ENCODE measurements around the gene HERC3. TPM values are rescaled to one million over a fixed set of nuclear protein-coding genes. Genes with fewer than 3 reads are reported as not detected.

The HERC3 gene
- total and polyA plus RNA-seq, 2 donors (not counting 3 experiments of a cell fraction or from before 2014, with no cell fraction given) = 6.3 to 21.2 TPM

- BruUV-seq (replicated peaks) = no TSS peak
- Histone ChIP-seq H3K9ac (replicated peaks; ENCODE audit: extremely low read depth, insufficient read depth, low read length) (no peak overlapping the region), H3K27me3 (ENCODE audit: control insufficient read depth in 2 of 2, insufficient read depth in 2 of 2, low read length in 2 of 2) (no peaks in the 10 kb centered on the region), H4K20me1 (replicated peaks; ENCODE audit: control insufficient read depth, extremely low read depth, insufficient read depth, low read length) (no peaks in the 10 kb centered on the region), H3K4me2 (ENCODE audit: insufficient read depth, low read length) (no peak overlapping the region), H3K4me3 (replicated peaks in 1 of 3; ENCODE audit: insufficient read depth in 1 of 3, low read depth in 1 of 3, low read length in 3 of 3) (no peak overlapping the region), H3K79me2 (ENCODE audit: control insufficient read depth, insufficient read depth, low read length) (no peaks in the 10 kb centered on the region), H3K27ac (ENCODE audit: insufficient read depth, low read depth, low read length) (no peak overlapping the region), H3K36me3 (ENCODE audit: control insufficient read depth in 2 of 2, extremely low read depth in 1 of 2, insufficient read depth in 2 of 2, low read length in 2 of 2) (no peaks in the 10 kb centered on the region), H3K9me1 (replicated peaks; ENCODE audit: control insufficient read depth, extremely low read depth, insufficient read depth, low read length) (no peaks in the 10 kb centered on the region), H2AFZ (ENCODE audit: low read depth, low read length) (no peak overlapping the region), H3K9me3 (replicated peaks; ENCODE audit: control insufficient read depth, insufficient read depth, low read length) (no peaks in the 10 kb centered on the region), H3K4me1 (ENCODE audit: control insufficient read depth, extremely low read depth, insufficient read depth, low read length) (no peaks in the 10 kb centered on the region)
- TF ChIP-seq JUN (IDR thresholded peaks at IDR 0.05; ENCODE audit: borderline replicate concordance, insufficient read depth, insufficient read length, low read depth) (no peak), EZH2 (IDR thresholded peaks at IDR 0.05; ENCODE audit: borderline replicate concordance, low read depth, low read length, severe bottlenecking) (no peak), GATA2 (IDR thresholded peaks at IDR 0.05; ENCODE audit: insufficient read depth, insufficient read length, low read depth, low read length) (no peak)
- dilution Hi-C loops (cut with MboI; ENCODE audit: extremely low pct_ligation_motif_present, low sequenced_read_pairs) = no loop called here
- POLR2A ChIA-PET = interaction anchor here (0.6 kb wide), 1 partner anchor 318 kb away, joined by 3 read pairs; no protein-coding TSS in a partner anchor
- DNase-seq (ENCODE audit: low read depth, low spot score) = peak; percentile 35
- FAIRE-seq = peak; percentile 46
- CTCF ChIA-PET = interaction anchor here (0.7 to 6.7 kb wide), 19 partner anchors 10 to 317 kb away, joined by 3 to 75 read pairs (median 5); no protein-coding TSS in a partner anchor
- intact Hi-C loops (cut with micrococcal nuclease) = loop anchor here (1.0 kb wide), 3 partner anchors 85 to 318 kb away; no protein-coding TSS in a partner anchor
Measured at GRCh38 chr4:88705805-88706492, 113.7 kb downstream of the HERC3 start.

GRCh38 chr4:88706574-88706973 lies 114.3 kb downstream of the HERC3 start:
- H3K36me3 ChIP-seq (ENCODE audit: control insufficient read depth in 2 of 2, extremely low read depth in 1 of 2, insufficient read depth in 2 of 2, low read length in 2 of 2) = no peaks in the 10 kb centered on the region
- TF ChIP-seq JUN (IDR thresholded peaks at IDR 0.05; ENCODE audit: borderline replicate concordance, insufficient read depth, insufficient read length, low read depth) = no peak
- no peak for TF ChIP-seq MAX (IDR thresholded peaks at IDR 0.05; ENCODE audit: insufficient read depth, insufficient read length)
- TF ChIP-seq CTCF (IDR thresholded peaks at IDR 0.05; ENCODE audit: extremely low read depth in 1 of 2, insufficient read depth in 1 of 2, low read depth in 1 of 2, low read length in 2 of 2) = peak; percentile 32 to 58
- no peak for TF ChIP-seq MYC (IDR thresholded peaks at IDR 0.05; ENCODE audit: low read depth, low read length)
- TF ChIP-seq GATA2 (IDR thresholded peaks at IDR 0.05; ENCODE audit: insufficient read depth, insufficient read length, low read depth, low read length) = no peak
- TF ChIP-seq EZH2 (IDR thresholded peaks at IDR 0.05; ENCODE audit: borderline replicate concordance, low read depth, low read length, severe bottlenecking) = no peak
- TF ChIP-seq FOS (IDR thresholded peaks at IDR 0.05; ENCODE audit: borderline replicate concordance, insufficient read depth, low read length) = no peak
- TF ChIP-seq POLR2A (IDR thresholded peaks at IDR 0.05; ENCODE audit: low read depth, low read length) = no peak
- no peak overlapping the region for H3K27ac ChIP-seq (ENCODE audit: insufficient read depth, low read depth, low read length)
- no TSS peak for BruUV-seq (replicated peaks)
- DNase-seq (ENCODE audit: low read depth, low spot score) (peak; percentile 67), FAIRE-seq (peak; percentile 12)
- ChIA-PET POLR2A (no interaction called here), CTCF (interaction anchor here (0.6 to 6.7 kb wide), 24 partner anchors 10 to 316 kb away, joined by 3 to 75 read pairs (median 5); no protein-coding TSS in a partner anchor)
- intact Hi-C loops (cut with micrococcal nuclease) = loop anchor here (1.0 kb wide), 3 partner anchors 85 to 318 kb away; no protein-coding TSS in a partner anchor
- H3K4me3 ChIP-seq (replicated peaks in 1 of 3; ENCODE audit: insufficient read depth in 1 of 3, low read depth in 1 of 3, low read length in 3 of 3) = no peak overlapping the region
- H3K27me3 ChIP-seq (ENCODE audit: control insufficient read depth in 2 of 2, insufficient read depth in 2 of 2, low read length in 2 of 2) = no peaks in the 10 kb centered on the region
- no peak overlapping the region for H3K9ac ChIP-seq (replicated peaks; ENCODE audit: extremely low read depth, insufficient read depth, low read length)
- H2AFZ ChIP-seq (ENCODE audit: low read depth, low read length) = peak overlapping the region; percentile 50
- H4K20me1 ChIP-seq (replicated peaks; ENCODE audit: control insufficient read depth, extremely low read depth, insufficient read depth, low read length) = no peaks in the 10 kb centered on the region
- no peaks in the 10 kb centered on the region for H3K9me1 ChIP-seq (replicated peaks; ENCODE audit: control insufficient read depth, extremely low read depth, insufficient read depth, low read length)
- H3K79me2 ChIP-seq (ENCODE audit: control insufficient read depth, insufficient read depth, low read length) = no peaks in the 10 kb centered on the region
- H3K9me3 ChIP-seq (replicated peaks; ENCODE audit: control insufficient read depth, insufficient read depth, low read length) = no peaks in the 10 kb centered on the region
- H3K4me2 ChIP-seq (ENCODE audit: insufficient read depth, low read length) = no peak overlapping the region
- no peaks in the 10 kb centered on the region for H3K4me1 ChIP-seq (ENCODE audit: control insufficient read depth, extremely low read depth, insufficient read depth, low read length)
- dilution Hi-C loops (cut with MboI; ENCODE audit: extremely low pct_ligation_motif_present, low sequenced_read_pairs) = no loop called here

Data from endothelial cell of umbilical vein (primary cell).